GM18951 (cell line): Measurements from ENCODE around the gene ADAMTS9.

Experiments used
- POLR2A ChIP-seq: IDR thresholded peaks from 4 replicates; pipeline ENCODE4 v1.6.1; 2011; ENCODE audit warnings: mild to moderate bottlenecking; ENCODE audit not compliant: insufficient read length, insufficient read depth; ENCODE audit errors: extremely low read depth
- in situ Hi-C: fragments of 300-500 bp; cut with MboI; formaldehyde crosslinking; loops from one replicate; pipeline ENCODE4 v1.12.0; 2022; ENCODE audit warnings: low sequenced_read_pairs, mixed read lengths, inconsistent platforms; ENCODE audit not compliant: unreplicated experiment

The ADAMTS9 gene

DNA sequence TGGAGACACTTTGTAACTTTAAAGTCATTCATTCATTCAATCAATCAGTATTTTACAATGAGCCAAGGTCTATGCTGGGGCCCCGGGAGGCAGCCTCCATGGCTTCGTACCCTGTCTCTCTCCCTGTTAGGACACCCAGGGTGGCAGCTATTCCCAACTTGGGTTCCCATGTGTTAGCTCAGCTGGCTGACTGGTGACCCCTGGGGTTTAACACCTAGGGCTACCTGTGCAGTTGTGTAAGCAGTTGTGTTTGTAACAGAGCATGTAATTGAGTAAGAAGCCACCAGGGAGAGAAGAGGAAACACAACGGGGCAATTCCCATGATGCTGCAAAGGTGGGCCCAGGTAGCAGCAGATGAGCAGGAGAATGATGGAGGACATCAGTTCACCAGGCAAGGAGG is 132.4 kb downstream of the ADAMTS9 start:
- no peak for TF ChIP-seq POLR2A
- in situ Hi-C loops = no loop called here

- in situ Hi-C loops = no loop called here
- no peak for TF ChIP-seq POLR2A
These were observed 133.5 kb downstream of the ADAMTS9 start for GRCh38 chr3:64554096-64554920.

GRCh38 chr3:64552966-64553365 is 134.8 kb downstream of the ADAMTS9 start:
- no peak for TF ChIP-seq POLR2A
- in situ Hi-C loops = no loop called here

DNA sequence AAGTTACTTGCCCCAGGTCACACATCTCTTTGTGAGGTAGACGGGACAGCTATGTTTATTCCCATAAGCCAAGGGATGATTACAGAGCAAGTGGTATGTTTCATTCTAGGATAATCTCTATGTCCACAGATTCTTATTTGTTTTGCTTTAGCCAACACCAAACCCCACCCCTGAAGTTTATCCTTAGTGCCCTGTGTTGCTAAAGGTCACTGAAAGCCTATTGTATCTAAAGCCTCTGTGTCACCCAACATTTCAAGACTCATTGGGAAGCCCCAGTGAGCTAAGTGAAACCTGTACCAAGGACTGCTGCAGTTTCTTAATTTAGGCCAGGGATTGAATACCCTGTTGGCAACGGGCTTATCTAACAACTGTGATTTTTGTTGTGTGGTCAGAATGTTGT is 135.6 kb downstream of the ADAMTS9 start:
- in situ Hi-C loops = no loop called here
- TF ChIP-seq POLR2A = no peak

DNA sequence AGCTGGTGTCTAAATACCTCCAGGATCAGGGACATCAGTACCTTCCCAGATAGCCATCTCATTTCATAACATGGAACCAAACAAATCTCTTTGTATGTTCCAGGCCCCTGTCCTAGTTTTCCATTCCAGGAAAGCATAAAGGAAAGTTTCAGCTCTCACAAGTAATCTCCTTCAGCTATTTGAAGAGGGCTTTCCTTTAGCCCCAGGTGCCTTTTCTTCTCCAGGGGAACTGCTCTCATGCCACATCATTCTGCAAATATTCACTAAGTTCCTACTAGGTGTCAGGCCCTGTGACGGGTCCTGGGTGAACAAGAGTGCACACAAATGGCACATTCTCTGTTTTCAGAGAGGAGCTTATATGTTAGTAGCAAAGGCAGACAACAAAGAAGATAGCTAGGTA is 136.1 kb downstream of the ADAMTS9 start:
- in situ Hi-C loops = no loop called here
- no peak for TF ChIP-seq POLR2A

DNA sequence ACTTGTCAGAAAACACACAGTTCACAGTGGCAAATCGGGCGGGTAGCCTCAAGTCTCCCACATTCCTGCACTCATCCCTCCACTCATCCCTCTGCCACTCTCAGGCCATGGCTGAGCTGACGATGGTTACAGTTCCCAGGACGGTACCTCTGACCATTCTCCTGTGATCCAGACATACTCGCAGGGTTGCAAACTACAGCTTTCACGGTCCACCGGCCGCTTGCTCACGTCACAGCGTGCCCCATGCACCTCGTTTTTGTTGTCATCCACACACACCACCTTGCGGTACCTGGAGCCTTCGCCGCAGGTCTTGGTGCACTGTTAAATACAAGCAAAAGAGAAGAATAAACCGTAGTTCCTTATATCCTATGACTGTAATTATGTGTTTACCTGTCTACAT is 137.1 kb downstream of the ADAMTS9 start:
- no peak for TF ChIP-seq POLR2A
- in situ Hi-C loops = no loop called here

DNA sequence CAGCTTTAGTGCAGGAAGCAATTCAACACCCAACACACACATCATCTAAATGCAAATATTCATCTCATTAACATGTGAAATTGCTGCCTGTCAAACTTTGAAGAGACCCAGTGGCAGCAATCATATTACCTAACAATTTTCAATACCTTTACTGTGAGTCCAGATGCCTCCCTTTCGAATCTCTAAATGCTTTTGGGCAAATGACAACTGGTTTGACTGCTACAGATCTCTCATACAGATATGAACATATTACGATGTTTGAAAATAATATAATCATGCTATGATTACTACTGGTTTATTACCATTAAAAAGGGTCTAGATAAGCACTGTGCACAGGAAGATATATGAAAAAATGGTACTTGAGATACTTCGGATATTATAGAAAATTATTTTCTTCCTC is 137.9 kb downstream of the ADAMTS9 start:
- no peak for TF ChIP-seq POLR2A
- in situ Hi-C loops = loop anchor here (25.0 kb wide), 2 partner anchors 1112 to 1187 kb away; no protein-coding TSS in a partner anchor

- no peak for TF ChIP-seq POLR2A
- in situ Hi-C loops = loop anchor here (25.0 kb wide), 2 partner anchors 1114 to 1189 kb away; no protein-coding TSS in a partner anchor
These were observed 139.5 kb downstream of the ADAMTS9 start for GRCh38 chr3:64548200-64548889.

DNA sequence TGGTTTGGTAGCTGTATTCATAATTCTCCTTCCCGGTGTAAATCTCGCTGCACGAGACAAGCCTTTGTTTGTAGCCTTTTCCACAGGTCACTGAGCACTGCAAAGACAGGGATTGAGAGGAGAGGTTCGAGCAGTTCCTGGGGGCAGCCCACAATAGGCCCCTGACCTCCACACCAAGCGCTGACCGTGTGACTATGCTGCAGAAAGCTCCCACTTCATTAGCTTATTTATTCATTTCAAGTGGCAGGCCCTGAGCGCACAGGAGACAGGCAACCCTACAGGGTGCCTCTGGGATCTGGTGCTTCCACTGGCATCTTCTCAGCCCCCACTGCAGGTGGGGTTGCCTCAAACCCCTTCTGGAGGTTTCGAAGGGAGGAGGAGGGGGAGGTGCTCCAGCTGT is 140.9 kb downstream of the ADAMTS9 start:
- in situ Hi-C loops = loop anchor here (25.0 kb wide), 2 partner anchors 1115 to 1190 kb away; no protein-coding TSS in a partner anchor
- TF ChIP-seq POLR2A = no peak

GRCh38 chr3:64545239-64545638 is 142.6 kb downstream of the ADAMTS9 start:
- in situ Hi-C loops = loop anchor here (25.0 kb wide), 2 partner anchors 1117 to 1192 kb away; no protein-coding TSS in a partner anchor

DNA sequence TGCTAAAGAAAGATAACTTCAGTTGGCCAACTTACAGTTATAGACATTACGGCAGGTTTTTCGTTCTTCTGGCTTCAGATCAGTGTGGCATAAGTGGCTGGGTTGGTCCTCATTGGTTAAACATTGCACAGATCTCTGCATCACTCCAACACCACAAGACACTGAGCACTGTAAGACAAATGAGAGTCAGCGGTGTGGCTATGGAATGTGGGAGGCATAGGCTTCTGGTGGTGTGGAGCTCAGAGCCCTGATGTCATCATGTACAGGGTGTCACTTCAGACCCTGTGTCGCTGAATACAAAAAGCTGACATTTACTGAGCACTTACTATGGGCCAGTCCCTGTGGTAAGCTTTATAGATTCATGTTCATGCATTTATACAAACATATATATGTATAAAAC is 146.0 kb downstream of the ADAMTS9 start:
- no peak for TF ChIP-seq POLR2A
- in situ Hi-C loops = loop anchor here (25.0 kb wide), 2 partner anchors 1120 to 1195 kb away; no protein-coding TSS in a partner anchor

- no peak for TF ChIP-seq POLR2A
- in situ Hi-C loops = loop anchor here (25.0 kb wide), 2 partner anchors 1123 to 1198 kb away; no protein-coding TSS in a partner anchor
These were observed 148.2 kb downstream of the ADAMTS9 start for GRCh38 chr3:64539451-64540196.

DNA sequence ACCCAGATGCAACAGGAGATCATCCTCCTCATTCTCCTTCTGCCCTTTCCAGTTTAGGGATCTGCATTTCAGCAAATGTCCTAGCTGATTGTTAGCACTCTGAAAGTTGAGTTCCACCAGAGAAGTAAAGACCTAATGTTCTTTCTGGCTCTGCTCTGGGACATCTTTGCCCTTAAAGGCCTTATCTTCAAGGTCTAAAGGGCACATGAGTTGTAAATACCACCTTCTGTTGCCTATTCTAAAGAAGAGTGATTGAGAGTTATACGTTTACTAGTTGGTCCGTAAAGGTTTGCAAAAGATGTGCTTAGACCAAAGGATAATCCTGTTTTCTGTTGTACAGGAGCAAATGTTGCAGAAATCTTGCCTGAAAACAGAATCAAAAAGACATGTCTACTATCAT is 151.6 kb downstream of the ADAMTS9 start:
- in situ Hi-C loops = loop anchor here (25.0 kb wide), 2 partner anchors 1126 to 1201 kb away; no protein-coding TSS in a partner anchor
- no peak for TF ChIP-seq POLR2A
